ENCODE data around the gene ISCU.
"Not testable (repeated sequence)": the region's sequence is repeated elsewhere in the genome, so short reads cannot be mapped to it uniquely, and the experiment has no call there.

ISCU gene

GRCh38 chr12:108543652-108544051 lies 18.7 kb upstream of the ISCU start:
- no peak for DNase-seq (ENCODE audit: low read depth in 2 of 2)

- no peak for DNase-seq (ENCODE audit: low read depth in 2 of 2)
Observed at GRCh38 chr12:108547686-108548085, 14.7 kb upstream of the ISCU start.

GRCh38 chr12:108548954-108549521 lies 13.4 kb upstream of the ISCU start:
- DNase-seq (ENCODE audit: low read depth in 2 of 2) = no peak

- DNase-seq (ENCODE audit: low read depth in 2 of 2) = no peak
Observed at GRCh38 chr12:108551535-108551934, 10.9 kb upstream of the ISCU start.

- no peak for DNase-seq (ENCODE audit: low read depth in 2 of 2)
Observed at GRCh38 chr12:108553799-108554198, 8.6 kb upstream of the ISCU start.

- not testable (repeated sequence) for DNase-seq (ENCODE audit: low read depth in 2 of 2)
Observed at GRCh38 chr12:108555383-108555782, 7.0 kb upstream of the ISCU start.

- DNase-seq (ENCODE audit: low read depth in 2 of 2) = no peak
Observed at GRCh38 chr12:108559007-108559655, 3.3 kb upstream of the ISCU start.

GRCh38 chr12:108559748-108560147 lies 2.6 kb upstream of the ISCU start:
- DNase-seq (ENCODE audit: low read depth in 2 of 2) = no peak

GRCh38 chr12:108560321-108560721 lies 2.1 kb upstream of the ISCU start:
- no peak for DNase-seq (ENCODE audit: low read depth in 2 of 2)

GRCh38 chr12:108560752-108561719 lies 1.4 kb upstream of the ISCU start, which contains the start of gene SART3:
SART3 (minus strand) TSS chr12:108561173; CDS start chr12:108561154, 19 bp downstream.
- peak; percentile 63 to 74 for DNase-seq (ENCODE audit: low read depth in 2 of 2)

- no peak for DNase-seq (ENCODE audit: low read depth in 2 of 2)
Observed at GRCh38 chr12:108561852-108562347, 496 bp upstream of the ISCU start.

- peak; percentile 70 to 84 for DNase-seq (ENCODE audit: low read depth in 2 of 2)
Observed at GRCh38 chr12:108563136-108563803, 874 bp downstream of the ISCU start.

- no peak for DNase-seq (ENCODE audit: low read depth in 2 of 2)
Observed at GRCh38 chr12:108563804-108564151, 1.4 kb downstream of the ISCU start.

- no peak for DNase-seq (ENCODE audit: low read depth in 2 of 2)
Observed at GRCh38 chr12:108564724-108565123, 2.3 kb downstream of the ISCU start.

- no peak for DNase-seq (ENCODE audit: low read depth in 2 of 2)
Observed at GRCh38 chr12:108565146-108565545, 2.8 kb downstream of the ISCU start.

- peak in 1 of 2 donors; percentile 57 for DNase-seq (ENCODE audit: low read depth in 2 of 2)
Observed at GRCh38 chr12:108565976-108566375, 3.6 kb downstream of the ISCU start.

- DNase-seq (ENCODE audit: low read depth in 2 of 2) = no peak
Observed at GRCh38 chr12:108566452-108566851, 4.1 kb downstream of the ISCU start.

GRCh38 chr12:108567406-108568337 lies 5.3 kb downstream of the ISCU start:
- DNase-seq (ENCODE audit: low read depth in 2 of 2) = no peak

- peak; percentile 56 to 63 for DNase-seq (ENCODE audit: low read depth in 2 of 2)
Observed at GRCh38 chr12:108568338-108569154, 6.2 kb downstream of the ISCU start.
